Subcutaneous abdominal adipose tissue (tissue), 5 donors: ENCODE results near the gene ISLR2.

Experiments
- H3K27ac ChIP-seq: one replicate; pipeline ENCODE4 v1.7.0; 2013; ENCODE audit warnings: low read depth, mild to moderate bottlenecking, inconsistent platforms, low read length, moderate library complexity
- H3K27me3 ChIP-seq, 5 donors: one replicate each; pipeline ENCODE4 v1.7.0; 2013; ENCODE audit warnings: low read length in 5 of 5, inconsistent platforms in 1 of 5; ENCODE audit not compliant: control insufficient read depth in 5 of 5, insufficient read depth in 4 of 5
- H3K36me3 ChIP-seq, 5 donors: one replicate each; pipeline ENCODE4 v1.7.0; 2013; ENCODE audit warnings: low read length in 5 of 5; ENCODE audit not compliant: control insufficient read depth in 5 of 5, insufficient read depth in 5 of 5
- H3K4me1 ChIP-seq, 5 donors: one replicate each; pipeline ENCODE4 v1.7.0; 2013; ENCODE audit warnings: low read length in 5 of 5, mild to moderate bottlenecking in 3 of 5, moderate library complexity in 1 of 5; ENCODE audit not compliant: control insufficient read depth in 5 of 5, insufficient read depth in 5 of 5
- H3K4me3 ChIP-seq, 5 donors: one replicate each; pipeline ENCODE4 v1.7.0; 2013; ENCODE audit warnings: low read length in 5 of 5, low read depth in 1 of 5
- H3K9ac ChIP-seq, 5 donors: one replicate each; pipeline ENCODE4 v1.7.0; 2013; ENCODE audit warnings: low read length in 5 of 5, mild to moderate bottlenecking in 4 of 5, moderate library complexity in 3 of 5
- H3K9me3 ChIP-seq, 5 donors: one replicate each; pipeline ENCODE4 v1.7.0; 2013; ENCODE audit warnings: low read length in 5 of 5; ENCODE audit not compliant: control insufficient read depth in 5 of 5
- donor health status: healthy.
- donor health status: healthy.
- donor health status: healthy.
- donor health status: healthy.
- donor health status: healthy.

ISLR2 gene

DNA sequence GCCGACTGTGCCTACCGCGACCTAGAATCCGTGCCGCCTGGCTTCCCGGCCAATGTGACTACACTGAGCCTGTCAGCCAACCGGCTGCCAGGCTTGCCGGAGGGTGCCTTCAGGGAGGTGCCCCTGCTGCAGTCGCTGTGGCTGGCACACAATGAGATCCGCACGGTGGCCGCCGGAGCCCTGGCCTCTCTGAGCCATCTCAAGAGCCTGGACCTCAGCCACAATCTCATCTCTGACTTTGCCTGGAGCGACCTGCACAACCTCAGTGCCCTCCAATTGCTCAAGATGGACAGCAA is 44.5 kb downstream of the ISLR2 start:
- no peak overlapping the region for H3K27ac ChIP-seq
- peaks cover 13 to 88% (median 77%) of the 10 kb centered on the region in 5 donors for H3K4me1 ChIP-seq
- peaks cover 0 to 6% (median 0%) of the 10 kb centered on the region in 5 donors for H3K27me3 ChIP-seq
- H3K9ac ChIP-seq: peak overlapping the region in 2 of 5 donors; percentile 19 to 48
- peak overlapping the region in 4 of 5 donors; percentile 57 to 65 (median 60) for H3K4me3 ChIP-seq
- no peaks in the 10 kb centered on the region for H3K9me3 ChIP-seq
- peaks cover 0 to 8% (median 0%) of the 10 kb centered on the region in 5 donors for H3K36me3 ChIP-seq

DNA sequence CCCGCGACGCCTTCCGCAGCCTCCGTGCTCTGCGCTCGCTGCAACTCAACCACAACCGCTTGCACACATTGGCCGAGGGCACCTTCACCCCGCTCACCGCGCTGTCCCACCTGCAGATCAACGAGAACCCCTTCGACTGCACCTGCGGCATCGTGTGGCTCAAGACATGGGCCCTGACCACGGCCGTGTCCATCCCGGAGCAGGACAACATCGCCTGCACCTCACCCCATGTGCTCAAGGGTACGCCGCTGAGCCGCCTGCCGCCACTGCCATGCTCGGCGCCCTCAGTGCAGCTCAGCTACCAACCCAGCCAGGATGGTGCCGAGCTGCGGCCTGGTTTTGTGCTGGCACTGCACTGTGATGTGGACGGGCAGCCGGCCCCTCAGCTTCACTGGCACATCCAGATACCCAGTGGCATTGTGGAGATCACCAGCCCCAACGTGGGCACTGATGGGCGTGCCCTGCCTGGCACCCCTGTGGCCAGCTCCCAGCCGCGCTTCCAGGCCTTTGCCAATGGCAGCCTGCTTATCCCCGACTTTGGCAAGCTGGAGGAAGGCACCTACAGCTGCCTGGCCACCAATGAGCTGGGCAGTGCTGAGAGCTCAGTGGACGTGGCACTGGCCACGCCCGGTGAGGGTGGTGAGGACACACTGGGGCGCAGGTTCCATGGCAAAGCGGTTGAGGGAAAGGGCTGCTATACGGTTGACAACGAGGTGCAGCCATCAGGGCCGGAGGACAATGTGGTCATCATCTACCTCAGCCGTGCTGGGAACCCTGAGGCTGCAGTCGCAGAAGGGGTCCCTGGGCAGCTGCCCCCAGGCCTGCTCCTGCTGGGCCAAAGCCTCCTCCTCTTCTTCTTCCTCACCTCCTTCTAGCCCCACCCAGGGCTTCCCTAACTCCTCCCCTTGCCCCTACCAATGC is 45.1 kb downstream of the ISLR2 start:
- no peaks in the 10 kb centered on the region for H3K9me3 ChIP-seq
- peak overlapping the region in 4 of 5 donors; percentile 57 to 65 (median 60) for H3K4me3 ChIP-seq
- H3K27me3 ChIP-seq: peaks cover 0 to 11% (median 0%) of the 10 kb centered on the region in 5 donors
- no peak overlapping the region for H3K27ac ChIP-seq
- H3K36me3 ChIP-seq: peaks cover 0 to 8% (median 0%) of the 10 kb centered on the region in 5 donors
- peak overlapping the region in 1 of 5 donors; percentile 24 for H3K9ac ChIP-seq
- H3K4me1 ChIP-seq: peaks cover 18 to 94% (median 83%) of the 10 kb centered on the region in 5 donors

DNA sequence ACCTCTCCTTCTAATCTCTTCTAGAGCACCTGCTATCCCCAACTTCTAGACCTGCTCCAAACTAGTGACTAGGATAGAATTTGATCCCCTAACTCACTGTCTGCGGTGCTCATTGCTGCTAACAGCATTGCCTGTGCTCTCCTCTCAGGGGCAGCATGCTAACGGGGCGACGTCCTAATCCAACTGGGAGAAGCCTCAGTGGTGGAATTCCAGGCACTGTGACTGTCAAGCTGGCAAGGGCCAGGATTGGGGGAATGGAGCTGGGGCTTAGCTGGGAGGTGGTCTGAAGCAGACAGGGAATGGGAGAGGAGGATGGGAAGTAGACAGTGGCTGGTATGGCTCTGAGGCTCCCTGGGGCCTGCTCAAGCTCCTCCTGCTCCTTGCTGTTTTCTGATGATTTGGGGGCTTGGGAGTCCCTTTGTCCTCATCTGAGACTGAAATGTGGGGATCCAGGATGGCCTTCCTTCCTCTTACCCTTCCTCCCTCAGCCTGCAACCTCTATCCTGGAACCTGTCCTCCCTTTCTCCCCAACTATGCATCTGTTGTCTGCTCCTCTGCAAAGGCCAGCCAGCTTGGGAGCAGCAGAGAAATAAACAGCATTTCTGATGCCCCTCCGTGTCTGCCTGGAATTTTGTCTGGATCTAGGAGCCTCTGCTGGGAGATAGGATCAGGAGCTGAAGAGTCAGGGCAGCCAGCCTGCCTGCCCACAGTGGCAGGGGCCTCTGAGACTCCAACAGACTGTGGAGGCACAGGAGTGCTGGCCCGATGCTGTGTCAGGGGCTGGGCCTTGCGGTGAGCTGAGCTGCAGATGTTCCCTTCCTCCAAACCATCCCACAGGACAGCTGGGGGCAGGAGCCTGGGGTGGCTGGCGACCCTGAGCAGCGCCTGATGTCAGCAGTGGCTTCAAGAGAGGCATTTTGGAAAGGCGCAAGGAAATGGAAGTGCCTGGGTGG is 46.2 kb downstream of the ISLR2 start:
- peaks cover 0 to 12% (median 0%) of the 10 kb centered on the region in 5 donors for H3K27me3 ChIP-seq
- H3K36me3 ChIP-seq: peaks cover 0 to 8% (median 0%) of the 10 kb centered on the region in 5 donors
- H3K9me3 ChIP-seq: no peaks in the 10 kb centered on the region
- H3K27ac ChIP-seq: no peak overlapping the region
- H3K4me1 ChIP-seq: peaks cover 18 to 95% (median 90%) of the 10 kb centered on the region in 5 donors
- peak overlapping the region in 1 of 5 donors; percentile 11 for H3K4me3 ChIP-seq
- H3K9ac ChIP-seq: peak overlapping the region in 1 of 5 donors; percentile 37

DNA sequence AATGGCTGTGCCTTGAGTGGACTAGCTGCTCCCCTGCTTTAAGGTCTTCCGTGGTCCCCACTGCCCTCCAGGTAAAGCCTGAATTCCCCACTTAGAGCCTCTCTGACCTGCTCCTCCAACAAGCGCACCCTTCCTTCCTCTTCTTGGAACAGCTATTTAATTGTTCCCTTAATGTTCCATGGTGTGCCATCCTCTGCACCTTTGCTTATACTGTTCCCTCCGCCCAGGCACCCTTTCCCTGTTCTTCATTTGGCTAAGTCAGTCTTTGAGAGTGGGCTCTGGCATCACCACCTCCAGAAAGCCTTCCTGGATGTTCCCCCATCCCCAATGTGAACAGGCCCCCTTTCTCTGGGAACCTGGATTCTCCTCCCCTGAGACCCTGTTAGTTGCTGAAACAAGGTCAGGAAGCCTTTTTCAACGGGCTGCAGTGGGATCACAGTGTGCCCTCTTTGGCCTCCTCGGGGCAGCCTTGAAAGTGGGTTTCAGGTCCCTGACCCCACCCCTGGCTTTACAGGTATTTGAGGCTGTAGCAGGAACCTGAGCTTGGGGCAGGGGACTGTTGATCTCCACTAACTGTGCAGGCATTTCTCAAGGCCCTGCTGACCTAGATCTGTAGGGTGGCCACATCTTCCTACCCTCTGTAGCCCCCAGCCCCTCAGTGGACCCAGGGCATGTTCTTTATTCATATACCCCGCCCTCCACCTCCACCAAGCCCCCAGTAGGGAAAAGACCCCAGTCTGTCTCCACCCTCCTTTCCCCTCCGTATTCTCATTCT is 48.1 kb downstream of the ISLR2 start:
- Histone ChIP-seq H3K27ac (peak overlapping the region; percentile 67), H3K4me1 (peaks cover 11 to 76% (median 73%) of the 10 kb centered on the region in 5 donors), H3K36me3 (peaks cover 0 to 8% (median 0%) of the 10 kb centered on the region in 5 donors)

DNA sequence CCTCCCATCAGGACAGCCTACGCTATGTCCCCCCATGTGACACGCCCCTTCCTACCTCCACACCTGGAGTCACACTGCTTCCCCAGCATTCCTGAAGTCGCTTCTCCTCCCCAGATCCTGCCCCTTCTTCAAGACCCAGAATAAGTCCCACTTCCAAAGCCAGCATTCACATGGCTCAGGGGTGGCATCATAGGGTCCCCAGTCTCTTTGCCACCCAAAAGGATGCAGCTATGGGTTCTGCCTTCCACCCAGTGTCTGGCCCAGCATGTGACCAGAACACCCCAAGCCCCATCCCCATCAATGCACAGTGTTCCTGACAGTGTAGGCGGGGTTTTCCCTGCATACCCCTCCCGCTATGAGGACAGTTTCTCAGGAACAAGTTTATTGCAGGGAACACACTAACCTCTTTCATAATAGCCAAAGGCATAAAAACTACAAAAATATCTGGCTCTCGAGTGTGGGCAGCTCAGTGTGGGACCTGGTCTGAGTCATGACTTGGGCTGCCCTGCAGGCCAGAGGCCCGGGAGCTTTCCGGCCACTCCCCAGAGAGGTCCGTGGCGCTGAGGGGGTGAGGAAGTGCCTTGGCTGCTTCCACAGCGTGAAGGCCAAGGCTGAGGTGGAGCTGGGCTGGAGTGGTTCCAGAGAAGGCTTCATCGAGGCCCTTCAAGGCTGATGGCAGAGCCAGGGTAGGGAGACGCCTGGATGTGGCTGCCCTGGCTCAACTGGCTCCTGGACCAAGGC is 48.9 kb downstream of the ISLR2 start:
- Histone ChIP-seq H3K9ac (no peak overlapping the region), H3K27ac (peak overlapping the region; percentile 67), H3K36me3 (peaks cover 0 to 8% (median 0%) of the 10 kb centered on the region in 5 donors), H3K4me1 (peaks cover 11 to 69% (median 66%) of the 10 kb centered on the region in 5 donors), H3K4me3 (peak overlapping the region in 1 of 5 donors; percentile 18), H3K9me3 (no peaks in the 10 kb centered on the region), H3K27me3 (peaks cover 0 to 12% (median 0%) of the 10 kb centered on the region in 5 donors)

More for the DNA sequence above, 48.1 kb downstream of the ISLR2 start:
- Histone ChIP-seq H3K4me3 (no peak overlapping the region), H3K9ac (no peak overlapping the region), H3K27me3 (peaks cover 0 to 12% (median 0%) of the 10 kb centered on the region in 5 donors), H3K9me3 (no peaks in the 10 kb centered on the region)

DNA sequence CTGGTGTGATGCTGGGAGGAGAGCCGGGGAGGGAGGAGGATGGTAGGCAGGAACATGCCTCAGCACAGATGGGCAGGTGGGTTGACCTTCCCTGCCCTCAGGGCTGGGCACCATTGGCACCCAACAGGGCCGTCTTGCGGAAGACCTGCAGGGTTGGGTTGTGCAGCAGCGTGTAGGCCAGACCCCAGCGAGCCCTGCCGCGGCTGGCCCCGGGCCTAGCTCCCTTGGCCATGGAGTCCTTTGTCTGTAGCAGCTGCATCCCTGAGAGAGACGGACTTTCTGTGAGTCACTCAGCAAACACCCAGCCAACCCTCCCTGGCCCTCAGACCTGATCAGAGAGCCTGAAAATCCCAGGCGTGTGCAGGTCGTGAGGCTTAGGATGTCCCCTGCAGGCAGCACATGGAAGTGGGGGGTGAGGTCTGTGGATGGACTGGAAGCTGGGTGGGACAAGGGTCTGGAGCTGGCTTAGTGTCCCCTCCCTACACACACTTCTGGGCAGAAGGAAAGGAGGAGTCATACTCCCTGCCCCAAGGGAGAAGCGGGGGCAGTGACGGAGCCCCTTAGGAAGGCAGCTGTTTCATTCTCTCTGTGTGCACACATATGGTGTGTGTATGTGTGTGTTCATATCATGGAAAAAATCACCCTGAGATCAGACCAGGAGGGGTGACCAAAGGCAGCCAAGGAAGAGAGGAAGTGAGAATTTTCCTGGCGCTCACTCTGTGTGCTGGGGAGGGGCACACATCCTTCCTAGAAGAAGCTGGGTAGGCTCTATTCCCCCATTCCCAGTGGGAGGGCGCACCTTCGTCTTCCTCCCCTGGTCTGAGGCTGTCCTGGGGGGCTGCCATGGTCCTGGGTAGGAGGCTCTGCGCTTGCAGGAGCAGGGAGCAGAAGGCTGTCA is 49.8 kb downstream of the ISLR2 start:
- H3K27ac ChIP-seq: peak overlapping the region; percentile 62
- H3K9me3 ChIP-seq: no peaks in the 10 kb centered on the region
- H3K4me3 ChIP-seq: peak overlapping the region in 2 of 5 donors; percentile 13 to 18
- peaks cover 11 to 61% (median 57%) of the 10 kb centered on the region in 5 donors for H3K4me1 ChIP-seq
- H3K36me3 ChIP-seq: peaks cover 0 to 8% (median 0%) of the 10 kb centered on the region in 5 donors
- peaks cover 0 to 12% (median 0%) of the 10 kb centered on the region in 5 donors for H3K27me3 ChIP-seq
- H3K9ac ChIP-seq: peak overlapping the region in 1 of 5 donors; percentile 46

DNA sequence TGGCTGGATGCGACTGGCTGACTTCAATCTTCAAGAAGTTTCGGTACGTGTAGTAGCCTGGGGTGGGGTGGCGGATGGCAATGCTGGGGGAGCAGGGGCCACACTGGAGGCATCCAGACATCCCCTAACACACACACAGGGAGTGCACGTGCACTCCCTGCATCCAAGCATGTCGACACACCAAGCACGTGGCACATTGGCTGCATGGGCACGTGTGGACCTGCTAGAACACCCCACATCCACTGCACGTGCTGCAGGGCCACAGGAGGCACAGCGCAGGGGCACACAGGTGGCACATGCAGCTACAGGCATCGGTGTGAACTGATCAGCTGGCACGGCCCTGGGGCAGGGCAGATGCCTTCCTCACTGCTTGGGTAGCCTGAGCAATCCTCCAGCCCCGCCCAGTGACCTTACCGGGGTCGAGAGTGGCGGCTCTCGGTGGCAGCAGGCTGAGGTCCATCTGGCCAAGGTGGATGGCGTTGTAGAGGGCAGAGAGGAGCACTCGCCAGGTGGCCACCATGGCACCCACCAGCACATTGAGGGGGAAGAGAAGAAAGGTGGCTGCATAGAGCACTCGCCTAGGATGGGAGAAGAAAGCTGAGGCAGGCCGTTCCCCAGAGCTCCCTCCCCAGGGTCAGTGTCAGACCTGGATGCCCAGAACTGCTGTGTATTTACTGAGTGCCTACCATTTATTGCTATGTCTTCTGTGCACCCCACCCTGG is 50.7 kb downstream of the ISLR2 start:
- peaks cover 0 to 8% (median 0%) of the 10 kb centered on the region in 5 donors for H3K36me3 ChIP-seq
- H3K4me1 ChIP-seq: peaks cover 11 to 52% (median 49%) of the 10 kb centered on the region in 5 donors
- H3K4me3 ChIP-seq: no peak overlapping the region
- H3K9me3 ChIP-seq: no peaks in the 10 kb centered on the region
- peaks cover 0 to 12% (median 0%) of the 10 kb centered on the region in 5 donors for H3K27me3 ChIP-seq
- H3K9ac ChIP-seq: no peak overlapping the region
- peak overlapping the region; percentile 62 for H3K27ac ChIP-seq

DNA sequence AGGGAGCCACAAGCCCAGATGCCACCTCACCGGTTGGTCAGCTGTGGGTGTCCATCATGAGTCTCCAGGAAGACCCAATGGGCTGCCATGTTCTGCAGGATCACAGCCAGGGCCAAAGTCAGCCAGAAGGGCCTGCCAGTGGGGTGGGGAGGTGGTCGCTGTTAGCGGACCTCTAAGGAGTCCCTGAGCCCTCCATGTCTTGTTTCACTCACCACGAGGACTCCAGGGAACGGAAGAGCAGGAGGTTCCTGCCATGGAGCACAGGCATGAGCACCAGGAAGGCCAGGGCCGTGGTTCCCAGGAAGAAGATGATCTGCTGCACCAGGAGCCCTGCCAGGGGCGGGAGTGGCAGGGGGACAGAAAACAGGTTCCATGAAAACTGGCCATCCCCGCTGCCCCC is 51.7 kb downstream of the ISLR2 start:
- H3K27me3 ChIP-seq: peaks cover 0 to 9% (median 0%) of the 10 kb centered on the region in 5 donors
- no peak overlapping the region for H3K4me3 ChIP-seq
- H3K9ac ChIP-seq: no peak overlapping the region
- H3K4me1 ChIP-seq: peaks cover 11 to 42% (median 38%) of the 10 kb centered on the region in 5 donors
- H3K9me3 ChIP-seq: no peaks in the 10 kb centered on the region
- peaks cover 0 to 3% (median 0%) of the 10 kb centered on the region in 5 donors for H3K36me3 ChIP-seq
- H3K27ac ChIP-seq: no peak overlapping the region
